Glomerular visceral epithelial cell (primary cell): ENCODE measurements around the gene FAM153A.
"Not testable (repeated sequence)": the region's sequence is repeated elsewhere in the genome, so short reads cannot be mapped to it uniquely, and the experiment has no call there.

Source experiments
- DNase-seq: peaks from one replicate; pipeline ENCODE4 v3.0.0-alpha.2; 2016; ENCODE audit errors: extremely low spot score

The FAM153A gene

DNA sequence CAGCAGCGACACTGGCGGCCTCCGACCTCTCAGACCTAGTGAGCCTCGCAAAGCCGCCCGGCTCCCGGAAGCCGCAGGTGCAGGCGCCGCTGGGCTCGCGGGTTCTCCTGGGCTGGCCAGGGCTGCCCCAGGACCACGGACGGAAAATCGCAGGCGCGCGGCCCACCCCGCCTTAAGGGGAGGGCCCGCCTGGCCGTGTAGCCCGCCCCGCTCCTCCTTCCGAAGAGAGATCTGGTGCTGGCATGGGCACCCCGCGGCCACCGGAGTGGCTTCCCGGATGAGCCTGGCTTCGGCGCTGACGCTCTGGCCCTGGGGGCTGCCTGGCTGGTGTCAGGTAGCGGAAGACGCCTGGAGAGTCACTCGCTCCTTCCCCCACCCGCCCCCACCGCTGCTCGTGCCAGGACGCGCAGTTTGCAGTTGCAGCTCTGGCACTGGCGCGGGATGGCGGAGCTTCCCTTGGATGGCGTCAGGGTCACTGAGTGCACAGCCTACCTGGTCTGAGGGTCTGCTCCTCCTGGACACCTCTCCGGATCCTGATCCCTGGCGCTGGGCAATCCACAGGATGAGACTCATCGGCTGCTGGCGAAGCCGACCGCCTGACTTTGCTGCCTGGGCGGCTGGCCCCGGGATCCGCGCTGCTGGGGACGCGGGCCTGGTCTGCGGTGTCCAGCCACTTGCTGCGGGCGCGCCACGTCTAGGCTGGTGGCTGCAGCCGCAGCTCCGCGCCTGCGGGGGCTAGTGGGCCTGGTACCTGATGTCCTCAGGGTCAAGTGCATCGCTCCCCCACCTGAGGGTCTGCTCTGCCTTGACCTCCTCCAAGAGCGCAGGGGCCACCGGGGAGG, at the start of gene FAM153A:
Gene FAM153A (minus strand): TSS at position 108 of the 842 bp plus-strand sequence.
- not testable (repeated sequence) for DNase-seq

DNA sequence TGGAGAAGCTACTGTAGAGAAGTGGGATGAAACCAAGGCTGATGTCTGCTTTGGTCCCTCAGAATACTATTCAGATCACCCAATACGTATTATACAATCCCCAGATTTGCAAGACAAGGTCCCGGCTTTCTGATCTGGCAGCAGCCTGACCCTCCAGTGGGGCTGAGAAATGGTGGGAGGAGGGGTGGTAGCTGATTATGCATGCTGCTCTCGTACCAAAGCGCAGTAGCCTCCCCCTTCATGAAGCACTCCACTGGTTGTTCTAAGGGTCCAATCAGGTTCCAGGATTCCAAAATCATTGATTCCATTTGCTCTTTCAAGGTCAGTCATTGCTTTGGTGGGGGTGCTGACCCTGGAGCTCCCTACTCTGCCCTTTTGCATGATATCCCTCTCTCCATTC, 49.6 kb upstream of the FAM153A start:
- not testable (repeated sequence) for DNase-seq

DNA sequence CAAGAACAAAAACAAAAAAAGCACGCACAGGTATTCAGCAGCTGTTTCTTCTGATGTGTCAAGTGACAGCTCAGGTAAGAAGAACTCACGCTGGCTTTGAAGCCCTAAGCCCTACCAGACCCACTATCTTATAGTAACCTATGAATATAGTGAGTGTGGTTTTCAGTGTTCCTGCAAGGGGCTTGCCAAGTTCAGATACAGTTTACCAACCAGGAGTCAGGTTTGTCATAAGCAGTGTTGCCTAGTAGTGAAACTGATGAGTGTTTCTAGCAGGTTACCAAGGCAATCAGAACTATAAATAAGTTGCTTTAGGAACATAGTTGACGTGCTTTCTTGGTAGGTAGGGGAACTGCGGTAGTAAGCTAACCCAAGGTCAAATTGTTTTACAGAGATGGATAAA, 43.4 kb upstream of the FAM153A start:
- DNase-seq, result not testable (repeated sequence)

DNA sequence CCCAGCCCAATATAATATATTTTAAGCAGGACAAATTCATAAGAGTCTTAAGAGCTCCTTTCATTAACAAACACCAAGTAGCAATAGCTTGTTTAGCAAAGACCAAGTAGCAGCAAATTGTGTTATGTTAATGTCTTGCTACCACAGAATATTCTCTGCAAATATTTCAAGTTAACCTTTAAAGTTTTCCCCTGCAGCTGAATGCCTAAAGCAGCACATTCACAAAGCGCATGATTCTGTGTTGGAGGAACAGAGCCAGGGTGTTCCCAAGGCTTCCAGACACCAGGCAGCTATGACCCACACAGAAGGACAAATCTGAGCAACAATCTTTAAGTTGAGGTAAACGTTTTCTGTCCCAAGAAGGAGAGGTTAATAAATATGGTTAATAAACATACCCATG, 42.1 kb upstream of the FAM153A start:
- DNase-seq, result not testable (repeated sequence)

DNA sequence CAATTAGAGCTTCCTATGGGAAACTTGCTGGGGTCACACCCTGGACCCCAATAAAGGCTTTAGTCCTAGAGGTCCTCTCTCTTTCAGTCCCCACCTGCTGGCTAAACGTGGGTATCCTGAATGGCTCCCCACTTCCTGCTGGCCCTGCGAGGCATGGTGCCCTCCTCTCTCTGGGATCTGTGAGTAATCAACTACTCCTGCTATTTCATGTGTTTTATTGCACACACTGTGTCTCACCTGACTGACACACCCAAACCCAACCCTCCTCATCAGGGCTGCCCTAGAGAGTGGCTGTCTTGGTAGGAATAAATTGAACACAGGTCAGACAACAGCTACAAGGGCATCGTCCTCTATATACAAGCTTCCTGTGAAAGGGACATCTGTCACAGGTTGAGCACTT, 39.8 kb upstream of the FAM153A start:
- DNase-seq, result not testable (repeated sequence)

DNA sequence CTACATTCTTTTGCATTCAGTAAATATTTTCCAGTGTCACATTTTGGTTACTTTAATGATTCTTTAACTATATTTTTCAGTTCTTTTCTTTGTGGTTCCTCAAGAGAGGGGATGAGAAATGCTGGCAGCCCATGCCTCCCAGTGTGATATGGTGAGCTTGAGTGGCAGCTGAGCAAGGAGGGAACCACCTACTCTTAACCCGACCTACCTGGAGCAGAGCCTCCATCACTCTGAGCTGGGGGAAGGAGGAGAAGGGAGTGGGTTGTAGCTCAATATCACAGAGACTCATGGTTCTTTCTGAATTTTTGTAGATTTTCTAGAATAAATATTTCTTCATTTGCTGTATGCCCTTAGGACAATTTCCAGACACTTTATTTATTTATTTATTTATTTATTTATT, 37.0 kb upstream of the FAM153A start:
- DNase-seq, result not testable (repeated sequence)

DNA sequence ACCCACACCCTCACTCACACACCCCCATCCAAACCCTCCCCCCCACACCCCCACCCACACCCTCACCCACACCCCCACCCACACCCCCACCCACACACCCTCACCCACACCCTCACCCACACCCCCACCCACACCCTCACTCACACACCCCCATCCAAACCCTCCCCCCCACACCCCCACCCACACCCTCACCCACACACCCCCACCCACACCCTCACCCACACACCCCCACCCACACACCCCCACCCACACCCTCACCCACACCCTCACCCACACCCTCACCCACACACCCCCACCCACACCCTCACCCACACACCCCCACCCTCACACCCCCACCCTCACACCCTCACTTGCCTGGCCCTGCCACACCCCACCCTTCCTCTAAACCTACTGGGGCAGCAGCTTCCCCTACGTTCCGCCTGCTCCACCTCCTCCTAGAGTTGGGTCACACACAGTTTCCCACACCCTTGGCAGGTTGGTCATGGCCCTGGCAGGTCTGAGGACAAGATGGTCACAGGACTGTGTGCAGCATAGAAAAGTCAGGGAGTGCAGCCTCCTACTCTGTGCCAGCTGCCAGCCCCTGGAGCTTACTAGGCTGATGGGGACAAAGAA, 30.2 kb upstream of the FAM153A start:
- DNase-seq, result not testable (repeated sequence)

DNA sequence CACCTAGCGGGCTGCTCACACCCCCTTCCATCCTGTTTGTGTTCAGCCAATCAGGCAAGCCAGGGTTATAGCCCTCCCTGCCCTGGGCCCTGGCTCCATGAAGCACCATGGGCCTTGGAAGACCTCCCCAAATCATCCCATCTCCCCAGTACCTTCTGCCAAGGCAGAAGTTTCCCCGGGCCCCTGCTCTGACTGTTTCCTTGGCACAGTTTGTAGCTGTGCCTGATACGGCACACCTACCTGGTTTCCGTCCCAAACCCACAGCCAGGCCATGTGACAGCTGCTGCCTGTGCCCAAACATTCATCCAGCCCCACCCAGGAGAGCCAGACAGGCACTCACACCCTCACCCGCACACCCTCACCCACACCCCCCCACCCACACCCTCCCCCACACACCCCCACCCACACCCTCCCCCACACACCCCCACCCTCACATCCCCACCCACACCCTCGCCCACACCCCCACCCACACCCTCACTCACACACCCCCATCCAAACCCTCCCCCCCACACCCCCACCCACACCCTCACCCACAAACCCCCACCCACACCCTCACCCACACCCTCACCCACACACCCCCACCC, 29.6 kb upstream of the FAM153A start:
- DNase-seq, result not testable (repeated sequence)

DNA sequence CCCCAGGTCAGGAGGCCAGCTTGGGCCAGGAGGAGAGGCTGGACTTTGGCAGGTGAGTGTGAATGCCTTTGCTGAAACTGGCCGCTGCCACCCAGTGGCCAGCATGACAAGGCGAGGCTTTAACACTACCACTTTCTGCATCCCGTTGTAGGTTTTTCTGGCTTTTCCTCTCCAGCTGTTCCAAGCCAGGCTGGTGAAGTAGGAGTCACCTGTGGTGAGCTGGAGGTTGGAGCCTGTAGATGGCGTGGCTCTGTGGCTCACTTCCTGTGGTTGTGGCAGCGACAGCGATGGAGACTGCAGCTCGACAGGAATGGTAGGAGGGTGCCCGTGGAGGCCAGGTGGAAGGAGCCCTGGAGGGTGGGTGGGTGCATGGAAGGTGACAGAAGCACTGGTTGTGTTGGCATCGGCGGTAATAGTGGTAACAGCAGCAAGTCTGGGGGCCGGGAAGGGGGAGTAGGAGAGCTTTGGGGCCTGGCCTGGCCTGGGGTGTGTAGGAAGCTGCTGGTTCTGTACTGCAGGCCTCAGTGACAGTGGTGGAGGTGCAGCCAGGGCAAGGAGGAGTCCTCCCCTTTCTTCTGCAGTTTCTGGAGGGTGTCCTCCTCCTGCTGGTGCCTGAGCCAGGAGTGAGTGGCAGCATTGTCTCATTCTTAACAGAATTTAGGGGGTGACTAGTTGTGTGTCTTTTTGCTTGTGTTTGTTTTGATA, 26.7 kb upstream of the FAM153A start:
- not testable (repeated sequence) for DNase-seq

DNA sequence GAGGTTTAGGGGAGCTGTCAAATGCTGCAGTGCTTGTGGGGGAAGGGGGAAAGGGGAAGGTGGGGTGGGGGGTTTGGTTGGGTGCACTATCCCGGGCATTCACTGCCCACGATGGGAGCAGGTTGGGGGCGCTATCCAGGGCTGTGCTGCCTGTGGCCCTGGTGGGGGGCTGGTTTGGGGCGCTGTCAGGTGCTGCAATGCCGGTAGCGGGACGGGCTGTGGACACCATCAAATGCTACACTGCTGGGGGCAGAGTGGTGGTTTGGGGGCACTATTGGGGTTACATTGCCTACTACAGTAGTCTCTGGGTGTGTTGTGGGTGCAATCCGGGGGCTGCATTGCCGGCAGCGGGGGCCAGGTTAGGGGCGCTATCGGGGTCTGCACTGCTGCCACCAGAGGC, 25.7 kb upstream of the FAM153A start:
- DNase-seq, result not testable (repeated sequence)

DNA sequence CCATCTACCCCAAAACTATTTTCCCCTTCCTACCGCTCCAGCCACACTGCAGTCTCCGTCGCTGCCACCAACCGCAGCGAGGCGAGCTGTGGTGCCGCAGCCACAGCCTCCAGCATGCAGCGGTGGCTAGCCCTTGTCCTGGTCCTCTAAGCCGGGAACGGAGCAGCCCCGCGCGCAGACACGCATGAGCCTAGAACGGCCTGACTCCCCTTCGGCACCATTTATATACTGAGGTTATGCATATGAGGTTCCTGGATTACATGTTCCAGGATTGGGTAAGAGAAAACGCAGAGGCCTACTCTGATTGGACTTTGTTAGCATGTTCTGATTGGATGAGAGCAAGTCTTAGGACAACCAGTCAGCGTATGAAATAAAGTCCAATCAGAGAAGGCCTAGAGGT, 24.6 kb upstream of the FAM153A start:
- DNase-seq, result not testable (repeated sequence)

DNA sequence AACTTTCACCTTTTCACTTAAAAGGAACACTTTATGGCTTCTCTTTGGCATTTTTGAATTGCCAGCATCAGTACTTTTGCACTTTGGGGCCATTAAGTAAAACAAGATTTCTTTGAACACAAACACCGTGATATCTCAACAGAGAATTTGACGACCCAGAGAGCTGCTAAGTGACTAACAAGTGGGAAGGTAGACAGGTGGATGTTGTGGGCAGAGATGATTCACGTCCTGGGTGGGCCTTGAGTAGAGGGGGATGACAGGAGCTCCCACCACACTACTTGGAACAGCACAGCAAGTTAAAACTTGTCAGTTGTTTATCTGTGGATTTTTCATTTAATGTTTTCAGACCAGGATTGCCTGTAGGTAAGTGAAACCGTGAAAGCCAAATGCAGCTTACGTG, 18.7 kb upstream of the FAM153A start:
- not testable (repeated sequence) for DNase-seq

DNA sequence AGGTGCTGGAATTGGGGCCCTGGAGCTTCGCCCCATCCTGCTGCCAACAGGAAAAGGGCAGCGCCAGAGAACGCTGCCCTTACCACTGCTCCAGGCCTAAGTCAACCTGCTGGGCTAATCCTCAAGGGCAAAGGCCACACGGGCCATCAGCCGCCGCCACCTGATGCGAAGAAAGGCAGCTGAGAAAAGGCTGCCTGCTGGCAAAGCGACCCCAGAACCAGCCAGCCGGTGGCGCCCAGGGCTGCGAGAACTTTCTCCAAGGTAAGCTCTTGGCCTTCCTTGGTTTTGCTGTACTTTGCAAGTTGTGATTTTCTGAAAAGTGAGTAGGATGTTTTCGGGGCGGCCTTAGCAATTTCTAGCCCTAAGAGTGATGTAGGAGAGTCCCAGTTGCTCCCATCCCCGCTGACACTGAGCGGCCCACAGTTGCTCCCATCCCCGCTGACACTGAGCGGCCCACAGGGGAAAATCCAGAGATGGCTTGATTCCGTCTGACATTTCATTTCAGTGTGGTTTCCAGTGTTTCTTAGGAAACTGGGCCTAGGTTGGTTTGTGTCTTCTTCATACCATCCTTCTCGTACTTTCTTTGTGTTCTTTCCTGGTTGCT, 15.6 kb upstream of the FAM153A start:
- DNase-seq, result not testable (repeated sequence)

DNA sequence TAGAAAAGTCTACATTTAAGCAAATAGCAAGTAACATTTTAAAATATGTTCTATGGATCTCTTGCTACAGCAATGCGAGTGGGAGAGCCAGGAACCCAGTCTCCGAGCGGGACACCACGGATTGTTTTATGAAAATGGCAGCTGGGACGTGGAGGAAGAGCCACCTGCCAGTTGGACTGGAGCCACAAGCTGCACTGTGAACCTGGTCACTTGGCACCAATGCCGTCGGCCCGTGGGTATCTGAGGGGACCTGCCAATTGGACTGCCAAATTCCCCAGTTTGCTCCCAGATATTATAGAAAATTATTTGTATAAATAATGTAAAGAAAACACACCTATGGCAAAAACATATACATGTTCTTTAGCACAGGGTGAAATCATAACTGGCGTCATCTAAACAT, 10.6 kb upstream of the FAM153A start:
- DNase-seq, result not testable (repeated sequence)

DNA sequence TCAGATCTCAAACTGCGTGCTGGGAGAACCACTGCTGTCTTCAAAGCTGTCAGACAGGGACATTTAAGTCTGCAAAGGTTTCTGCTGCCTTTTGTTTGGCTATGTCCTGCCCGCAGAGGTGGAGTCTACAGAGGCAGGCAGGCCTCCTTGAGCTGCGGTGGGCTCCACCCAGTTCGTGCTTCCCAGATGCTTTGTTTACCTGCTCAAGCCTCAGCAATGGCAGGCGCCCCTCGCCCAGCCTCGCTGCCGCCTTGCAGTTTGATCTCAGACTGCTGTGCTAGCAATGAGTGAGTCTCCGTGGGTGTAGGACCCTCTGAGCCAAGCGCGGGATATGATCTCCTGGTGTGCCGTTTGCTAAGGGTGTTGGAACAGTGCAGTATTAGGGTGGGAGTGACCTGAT, 8.9 kb upstream of the FAM153A start:
- not testable (repeated sequence) for DNase-seq

DNA sequence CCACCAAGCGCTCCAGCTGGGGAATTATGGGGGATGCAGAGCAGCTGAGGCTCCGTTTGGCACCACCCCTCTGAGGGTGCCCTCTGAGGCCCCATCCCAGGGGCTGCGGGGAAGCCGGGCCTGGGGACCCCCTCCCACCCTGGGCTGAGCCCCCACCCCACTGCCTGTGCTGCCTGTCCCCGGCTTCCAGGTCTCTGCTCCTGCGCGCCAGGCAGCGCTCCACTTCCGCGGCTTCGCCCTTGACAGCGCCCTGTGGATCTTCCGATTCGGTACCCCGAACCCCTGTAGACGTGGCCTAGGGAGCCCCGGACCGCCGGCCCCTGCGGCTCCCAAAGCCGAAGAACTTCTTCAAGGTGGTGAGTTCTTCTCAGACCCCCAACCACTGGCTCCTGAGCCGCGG, 530 bp downstream of the FAM153A start:
- DNase-seq, result not testable (repeated sequence)

DNA sequence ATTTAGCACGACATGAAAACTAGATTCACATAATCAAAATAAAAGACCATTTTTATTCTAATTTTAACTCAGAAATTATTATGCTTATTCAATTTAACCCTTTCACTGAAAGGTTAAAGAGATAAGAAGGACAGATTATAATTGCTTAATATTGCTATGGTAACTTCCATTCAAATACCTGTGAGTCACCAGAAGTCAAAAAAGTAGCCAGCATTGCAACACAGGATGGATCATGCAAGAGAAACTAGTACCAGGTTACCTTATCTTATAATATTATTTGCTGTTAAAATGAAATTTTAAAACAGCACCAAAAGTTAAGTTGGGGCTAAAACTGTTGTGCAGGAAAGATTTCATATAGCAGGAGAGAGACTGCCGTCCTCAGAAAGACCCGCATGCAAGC, 11.5 kb downstream of the FAM153A start:
- DNase-seq, result not testable (repeated sequence)

DNA sequence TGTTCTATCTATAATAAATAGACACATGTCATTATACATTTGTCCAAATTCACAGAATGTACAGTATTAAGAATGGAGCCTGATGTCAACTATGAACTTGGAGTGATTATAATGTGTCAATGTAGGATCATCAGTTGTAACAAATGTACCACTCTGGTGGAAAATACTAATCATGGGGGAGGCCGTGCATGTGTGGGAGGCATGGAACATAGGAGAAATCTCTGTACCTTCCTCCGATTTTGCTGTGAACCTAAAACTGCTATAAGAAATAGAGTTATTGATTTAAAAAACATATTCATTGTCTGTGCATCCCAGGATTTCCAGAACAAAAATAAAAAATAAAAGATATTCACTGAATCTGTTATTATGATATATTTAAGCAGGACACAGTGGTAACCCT, 12.1 kb downstream of the FAM153A start:
- not testable (repeated sequence) for DNase-seq

DNA sequence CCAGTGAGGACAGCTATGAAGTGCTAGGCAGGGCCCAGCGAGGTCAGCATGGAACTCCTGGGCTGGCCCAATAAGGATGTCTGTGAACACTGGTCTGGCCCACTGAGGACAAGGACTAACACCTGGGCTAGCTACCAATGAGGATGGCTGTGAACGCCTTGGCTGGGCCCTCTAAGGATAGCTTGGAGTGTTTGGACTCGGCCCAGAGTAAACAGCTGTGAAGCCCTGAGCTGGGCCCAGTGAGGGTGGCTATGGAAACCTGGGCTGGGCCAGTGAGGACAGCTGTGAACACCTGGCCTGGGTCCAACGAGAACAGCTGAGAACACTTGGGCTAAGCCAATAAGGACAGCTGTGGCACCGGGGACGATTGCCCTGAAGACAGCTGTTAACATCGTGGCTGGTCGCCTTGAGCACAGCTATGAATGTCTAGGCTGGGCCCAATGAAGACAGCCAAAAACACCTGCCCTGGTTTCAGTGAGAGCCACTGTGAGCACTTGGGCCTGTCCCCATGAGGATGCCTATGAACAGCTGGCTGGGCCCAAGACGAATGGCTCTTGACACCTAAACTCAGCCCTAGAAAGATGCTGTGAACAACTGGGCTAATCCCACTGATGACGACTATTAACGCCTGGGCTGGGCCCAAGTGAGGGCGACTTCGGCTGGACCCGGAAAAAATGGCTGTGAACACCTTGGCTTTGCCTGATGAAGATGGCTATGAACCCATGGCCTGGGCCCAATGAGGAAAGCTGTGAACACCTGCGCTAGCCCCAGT, 18.8 kb downstream of the FAM153A start:
- not testable (repeated sequence) for DNase-seq

DNA sequence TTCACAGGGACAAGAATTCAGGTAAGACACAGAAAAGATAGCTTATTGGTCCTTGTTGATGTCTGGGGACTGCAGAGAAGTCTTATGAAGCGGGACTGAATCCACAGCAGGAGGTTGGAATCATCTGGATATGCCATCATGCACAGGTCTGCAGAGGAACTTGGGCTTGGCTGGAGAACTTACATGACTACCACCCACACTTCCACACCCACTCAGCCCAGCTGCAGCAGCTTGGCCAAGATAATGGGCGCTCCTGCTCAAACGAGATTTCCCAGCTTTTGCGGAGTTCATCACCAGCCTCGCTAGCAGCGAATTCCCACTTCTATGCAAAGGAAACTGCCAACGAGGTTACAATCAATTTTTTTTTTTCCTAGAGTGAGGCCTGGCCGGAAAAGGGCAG, 21.7 kb downstream of the FAM153A start:
- not testable (repeated sequence) for DNase-seq

DNA sequence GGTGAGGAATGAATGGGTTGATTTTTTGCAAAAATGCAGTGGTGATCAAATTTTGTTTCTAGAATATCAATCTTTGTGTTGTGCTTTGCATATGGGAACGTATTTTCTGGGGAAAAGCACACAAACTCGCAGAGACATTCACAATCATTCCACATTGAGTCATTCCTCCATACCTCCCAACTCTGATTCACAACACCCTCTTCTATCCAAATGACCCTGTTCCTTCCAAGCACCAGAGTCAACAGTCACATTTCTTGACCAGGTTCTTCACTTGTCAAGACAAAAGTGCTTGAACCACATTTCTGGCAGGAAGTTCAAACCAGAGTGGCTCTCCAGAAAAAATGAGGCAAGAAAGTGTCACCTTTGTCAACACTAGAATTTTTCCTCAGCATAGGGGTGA, 35.3 kb downstream of the FAM153A start:
- not testable (repeated sequence) for DNase-seq
